ENCODE measurements around the gene OR52A5.

GRCh38 chr11:5118893-5119292 lies 19.3 kb downstream of the OR52A5 start:
- TF ChIP-seq ZFP91 (CRISPR knock-in tag; IDR thresholded peaks at IDR 0.05; ENCODE audit: borderline replicate concordance) (no peak), EZH2 (conservative IDR thresholded peaks at IDR 0.05; ENCODE audit: low read depth, low read length) (no peak), ELK4 (CRISPR knock-in tag; IDR thresholded peaks at IDR 0.05; ENCODE audit: borderline replicate concordance) (no peak), CTCF (CRISPR knock-in tag; IDR thresholded peaks at IDR 0.05) (no peak), CCAR2 (optimal IDR thresholded peaks at IDR 0.05; ENCODE audit: low read depth, low read length) (no peak), NFIC (IDR thresholded peaks at IDR 0.05; ENCODE audit: low read length) (no peak)
